SIG-M5 (cell line): ENCODE results near the gene PHF21B.

Source experiments
- DNase-seq: peaks from one replicate; lab custom pipeline; 2025; lab: John Stamatoyannopoulos, UW

Gene PHF21B

DNA sequence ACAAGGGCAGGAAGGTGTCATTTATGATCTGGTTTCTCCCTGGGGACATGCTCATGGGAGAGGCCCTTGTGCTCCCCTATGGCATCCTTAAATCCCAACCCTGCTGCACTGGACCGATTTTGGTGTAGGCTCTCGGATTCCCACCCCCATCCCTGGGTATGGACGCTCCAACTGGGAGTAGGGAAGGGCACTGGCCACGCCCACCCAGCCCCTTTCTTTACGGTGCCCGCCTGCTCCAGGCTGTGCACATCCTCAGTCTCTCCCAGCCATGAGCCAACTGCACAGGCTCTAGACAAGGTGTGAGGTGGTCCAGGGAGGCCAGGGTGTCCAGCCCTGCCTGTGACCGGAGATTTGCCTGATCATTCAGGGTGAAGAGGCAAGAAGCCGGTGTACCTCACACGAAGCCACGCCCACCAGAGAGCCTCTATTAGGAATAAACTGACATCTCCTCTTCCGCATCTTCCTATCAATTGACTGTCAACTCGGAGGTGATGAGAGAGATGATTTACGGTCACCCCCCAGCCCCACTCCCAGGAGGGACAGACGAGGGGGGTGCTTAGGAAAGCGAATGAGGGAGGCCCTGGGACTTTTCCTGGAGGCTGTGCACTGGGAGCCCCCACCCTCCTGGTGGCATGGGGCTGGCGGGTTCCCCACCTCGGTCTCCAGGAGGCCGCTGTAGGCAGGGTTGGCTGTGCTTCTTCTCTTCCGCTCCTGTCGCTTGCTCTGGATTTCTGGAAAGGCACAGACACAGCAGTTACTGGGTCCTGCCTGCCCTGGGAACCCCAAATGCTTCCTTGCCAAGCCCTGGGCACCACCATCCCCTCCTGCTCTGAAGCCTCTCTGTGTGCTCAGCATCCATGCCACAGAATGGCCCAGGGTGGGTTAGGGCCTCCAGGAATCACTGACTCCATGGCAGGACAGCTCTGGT lies 116.7 kb downstream of the PHF21B start:
- no peak for DNase-seq

- DNase-seq: no peak
Measured at GRCh38 chr22:44892243-44892642, 117.6 kb downstream of the PHF21B start.

GRCh38 chr22:44891791-44892190 lies 118.0 kb downstream of the PHF21B start:
- no peak for DNase-seq

DNA sequence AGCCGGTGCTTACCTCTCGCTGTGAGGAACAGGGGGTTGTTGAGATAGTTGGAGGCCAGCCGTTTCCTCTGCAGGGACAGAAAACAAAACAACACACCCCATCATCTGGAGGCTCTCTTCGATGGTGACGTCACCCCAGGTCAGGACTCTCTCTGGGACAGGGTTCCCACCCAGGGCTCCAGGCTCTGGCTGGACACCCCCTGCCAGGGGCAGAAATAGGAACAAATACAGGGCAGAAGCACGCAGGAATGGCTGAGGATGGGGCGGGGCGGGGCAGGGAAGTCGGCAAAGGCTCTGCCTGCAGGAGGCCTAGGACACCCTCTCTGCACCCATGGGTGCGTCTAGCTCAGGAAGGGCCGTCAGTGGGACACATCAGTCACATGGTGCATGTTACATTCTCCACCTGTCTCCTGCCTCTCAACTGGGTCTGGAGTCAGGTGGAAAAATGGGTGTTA lies 118.5 kb downstream of the PHF21B start:
- DNase-seq: no peak

DNA sequence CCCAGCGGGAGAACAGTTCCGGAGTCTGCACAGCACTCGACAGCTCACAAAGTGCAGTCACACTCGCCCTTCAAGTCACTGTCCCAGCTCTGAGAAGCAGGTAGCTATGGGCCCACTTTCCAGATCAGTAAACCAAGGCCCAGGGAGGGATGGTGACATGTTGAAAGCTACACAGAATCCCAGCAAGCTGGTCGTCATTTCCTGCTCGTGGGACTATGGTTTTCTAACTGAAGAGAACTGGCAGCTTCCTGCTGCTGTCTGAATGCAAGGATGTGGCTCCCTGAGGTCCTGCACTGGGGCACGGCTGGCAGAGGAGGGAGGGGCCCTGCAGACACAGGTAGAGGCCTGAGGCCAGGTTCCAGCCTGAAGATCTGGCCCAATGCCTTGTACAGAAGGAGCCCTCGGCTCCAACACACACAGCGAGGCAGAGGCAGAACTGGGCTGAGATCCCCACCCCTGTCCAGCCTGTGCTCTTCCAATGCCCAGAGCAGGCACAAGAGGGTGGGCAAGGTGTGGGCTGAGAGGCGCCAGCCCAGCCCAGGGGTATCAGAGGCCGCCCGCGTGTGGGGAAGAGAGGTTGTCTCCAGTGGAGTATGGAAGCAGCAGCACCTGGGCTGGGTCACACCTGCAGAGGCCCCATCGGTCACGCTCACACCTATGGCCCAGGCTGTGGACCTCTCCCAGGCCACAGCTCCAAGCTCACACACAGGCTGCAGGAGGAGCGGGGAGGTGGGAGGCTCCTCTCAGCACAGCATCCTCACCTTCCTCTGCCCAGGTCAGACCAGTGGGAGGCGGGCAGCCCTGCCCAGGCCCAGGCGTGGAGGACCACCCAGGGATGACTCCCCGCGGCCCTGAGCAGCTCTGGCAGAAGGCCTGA lies 119.2 kb downstream of the PHF21B start:
- no peak for DNase-seq

GRCh38 chr22:44889255-44889878 lies 120.4 kb downstream of the PHF21B start:
- no peak for DNase-seq

DNA sequence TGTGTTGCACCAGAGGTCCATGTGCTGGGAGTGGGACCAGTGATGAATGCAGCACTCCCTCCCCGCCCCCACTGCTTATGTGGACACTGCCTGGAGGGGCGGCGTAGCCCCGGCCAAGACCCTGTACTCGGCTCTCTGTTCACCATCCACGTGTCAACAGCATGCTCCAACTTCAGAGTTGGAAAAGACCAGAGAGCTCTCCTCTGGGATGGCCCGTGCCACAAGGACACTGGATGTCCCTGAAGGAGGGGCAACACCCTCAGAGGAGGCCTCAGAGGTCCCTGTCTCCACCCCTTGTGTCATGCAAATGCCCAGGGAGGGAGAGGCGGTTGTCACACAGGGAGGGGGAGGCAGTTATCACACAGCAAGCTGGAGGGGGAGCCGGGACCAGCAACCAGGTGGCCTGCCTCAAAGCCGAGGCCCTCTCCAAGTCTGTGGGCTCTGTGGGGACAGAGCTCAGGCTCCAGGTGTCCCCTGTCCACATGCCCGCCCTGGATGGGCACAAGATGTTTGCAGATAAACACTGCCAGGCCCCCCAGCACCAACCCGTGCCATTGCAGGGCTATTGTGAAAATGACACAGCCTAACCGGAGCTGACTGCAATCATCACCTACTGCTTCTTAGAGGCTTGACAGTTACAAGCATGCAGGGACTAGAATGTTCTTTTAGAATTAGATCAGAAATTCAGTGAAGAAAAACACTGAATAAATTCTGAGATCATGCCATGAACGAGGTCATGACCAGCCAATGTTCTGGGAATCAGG lies 121.1 kb downstream of the PHF21B start:
- no peak for DNase-seq

GRCh38 chr22:44887941-44888366 lies 121.9 kb downstream of the PHF21B start:
- no peak for DNase-seq

GRCh38 chr22:44885806-44886360 lies 123.9 kb downstream of the PHF21B start:
- DNase-seq: no peak

GRCh38 chr22:44884968-44885805 lies 124.6 kb downstream of the PHF21B start:
- DNase-seq: no peak

DNA sequence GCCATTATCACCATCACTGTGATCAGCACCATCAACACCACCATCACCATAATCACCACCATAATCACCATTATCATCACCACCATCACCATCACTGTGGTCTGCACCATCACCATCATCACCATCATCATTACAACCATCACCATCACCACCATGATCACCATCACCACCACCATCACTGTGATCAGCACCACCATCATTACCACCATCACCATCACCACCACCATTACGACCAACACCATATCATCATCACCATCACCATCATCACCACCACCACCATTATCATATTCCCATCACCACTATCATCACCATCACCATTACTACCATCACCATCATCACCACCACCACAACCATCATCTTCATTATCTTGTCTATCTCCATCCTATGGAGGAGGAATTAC lies 125.2 kb downstream of the PHF21B start:
- DNase-seq: no peak

- DNase-seq: no peak
Measured at GRCh38 chr22:44883011-44883421, 126.8 kb downstream of the PHF21B start.

- no peak for DNase-seq
Measured at GRCh38 chr22:44882226-44882905, 127.4 kb downstream of the PHF21B start.

- no peak for DNase-seq
Measured at GRCh38 chr22:44881624-44882023, 128.2 kb downstream of the PHF21B start.

- DNase-seq: no peak
Measured at GRCh38 chr22:44880610-44881290, 129.1 kb downstream of the PHF21B start.

DNA sequence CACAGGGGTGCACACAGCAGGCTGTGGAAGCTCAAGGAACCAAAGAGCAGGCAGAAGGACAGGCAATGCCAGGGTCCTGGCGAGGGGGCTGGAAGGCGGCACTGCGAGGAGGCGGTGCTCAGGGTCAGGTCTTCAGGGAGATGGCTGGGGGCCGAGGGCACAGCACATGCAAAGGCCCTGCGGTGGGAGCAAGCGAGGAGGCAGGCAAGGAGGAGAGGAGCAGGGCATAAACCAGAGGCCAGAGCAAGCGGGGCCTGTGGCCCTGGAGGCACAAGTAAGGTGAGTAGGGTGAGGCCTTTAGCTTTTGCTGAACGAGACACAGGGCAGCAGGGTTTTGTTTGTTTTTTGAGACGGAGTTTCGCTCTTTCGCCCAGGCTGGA lies 130.5 kb downstream of the PHF21B start:
- no peak for DNase-seq

DNA sequence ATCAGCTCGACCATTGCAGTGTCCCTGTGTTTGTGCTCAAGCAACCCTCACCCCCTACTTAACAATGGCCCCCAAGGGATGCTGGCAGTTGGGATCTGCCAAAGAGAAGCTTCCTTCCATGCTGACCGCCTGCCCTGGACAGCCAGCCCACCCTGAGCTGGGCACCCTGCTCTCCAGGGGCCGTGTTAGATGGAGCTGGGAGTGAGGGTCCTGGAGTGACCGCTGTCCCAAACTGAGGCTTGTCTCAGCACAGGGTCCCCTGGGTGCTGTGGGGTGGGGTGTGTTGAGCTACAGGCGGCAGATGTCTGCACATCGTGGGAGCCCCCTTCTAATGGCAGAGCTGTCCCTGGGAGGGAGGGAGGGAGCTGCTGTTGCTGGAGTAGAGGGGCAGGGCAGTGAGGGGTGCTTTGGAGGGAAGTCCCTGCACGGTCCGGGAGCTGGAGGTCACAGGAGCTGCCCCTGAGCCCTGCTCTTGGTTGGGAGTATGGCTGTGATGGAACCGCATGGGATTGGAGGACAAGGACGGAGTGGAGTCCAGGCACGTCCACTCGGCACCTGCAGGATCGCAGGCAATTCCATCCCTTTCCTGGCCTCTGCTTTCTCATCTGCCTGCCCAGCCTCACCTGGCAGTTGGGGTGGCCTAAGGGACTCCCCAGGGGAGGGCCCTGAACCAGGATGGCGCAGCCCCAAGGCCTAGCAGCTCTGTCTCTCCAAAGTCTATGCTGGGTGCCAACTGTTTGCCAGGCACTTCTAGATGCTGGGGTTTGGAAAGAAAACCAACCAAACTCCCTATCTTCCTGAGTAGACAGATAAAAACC lies 131.1 kb downstream of the PHF21B start:
- no peak for DNase-seq

DNA sequence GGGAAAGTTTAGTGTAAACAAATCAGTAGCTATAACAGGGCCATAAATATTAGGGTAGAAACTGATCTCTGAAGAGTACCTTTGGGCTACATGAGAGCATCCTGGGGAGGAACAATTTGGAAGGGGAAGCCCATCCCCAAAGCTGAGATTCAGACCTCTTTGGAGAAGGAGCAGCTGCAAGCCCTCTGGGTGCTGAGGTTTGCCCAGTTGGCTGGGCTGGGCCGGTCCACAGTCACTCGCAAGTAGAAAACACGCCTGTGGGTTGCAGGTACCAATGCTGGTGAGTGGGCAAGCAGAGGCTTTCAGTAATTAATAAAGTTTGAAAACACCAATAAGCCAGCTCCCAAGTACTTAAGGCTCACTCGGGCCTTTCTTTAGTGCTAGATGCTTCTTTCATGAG lies 132.9 kb downstream of the PHF21B start:
- DNase-seq: no peak
